Right ventricle myocardium inferior (tissue), 1 donor: ENCODE results near the gene SVIL. TPM values are rescaled to one million over a fixed set of nuclear protein-coding genes. Genes with fewer than 3 reads are reported as not detected.
A peak's percentile ranks its signal among the peaks of the same experiment; 100 is the strongest.

Experiments used
- ATAC-seq: fragments of 200-7000 bp; cut with Tn5 transposase; one replicate; pipeline ENCODE4 v1.9.1; 2020; ENCODE audit warnings: mild to moderate bottlenecking, moderate library complexity
- DNase-seq: peaks from one replicate; pipeline ENCODE4 v3.0.0; 2021; ENCODE audit errors: missing footprints
- intact Hi-C: fragments of 100-400 bp; cut with DNase I; formaldehyde crosslinking; loops from one replicate; pipeline ENCODE4 v1.11.0; 2022
- total RNA-seq: library from RNA; stranded (reverse); fragmentation: NEBNext Ultra II Directional; extraction: Animal tissue kit (Norgen Biotek cat#: 25700); gene quantifications from one replicate; pipeline ENCODE4 v1.2.1, GENCODE V29; 2021
- donor health status: DM: no; HTN: yes; CAD: no; lungs with severe emphysema.

Gene SVIL
- total RNA-seq, 1 donor from 2014 or later, result 327 TPM

DNA sequence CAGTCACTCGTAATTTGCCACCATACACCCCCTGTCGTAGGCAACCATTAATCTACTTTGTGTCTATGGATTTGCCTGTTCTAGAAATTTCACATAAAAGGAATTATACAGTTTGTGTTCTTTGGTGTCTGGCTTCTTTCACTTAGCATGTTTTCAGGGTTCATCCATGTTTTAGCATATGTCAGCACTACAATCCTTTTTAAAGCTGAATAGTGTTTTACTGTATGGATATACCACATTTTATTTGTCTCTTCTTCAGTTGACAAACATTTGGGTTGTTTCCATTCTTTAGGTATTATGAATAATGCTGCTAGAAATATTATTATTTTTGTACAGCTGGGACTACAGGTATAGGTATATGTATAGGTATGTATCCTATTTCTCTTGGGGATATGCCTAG is 17.4 kb upstream of the SVIL start:
- ATAC-seq, result no peak
- intact Hi-C loops, result no loop called here
- no peak for DNase-seq

DNA sequence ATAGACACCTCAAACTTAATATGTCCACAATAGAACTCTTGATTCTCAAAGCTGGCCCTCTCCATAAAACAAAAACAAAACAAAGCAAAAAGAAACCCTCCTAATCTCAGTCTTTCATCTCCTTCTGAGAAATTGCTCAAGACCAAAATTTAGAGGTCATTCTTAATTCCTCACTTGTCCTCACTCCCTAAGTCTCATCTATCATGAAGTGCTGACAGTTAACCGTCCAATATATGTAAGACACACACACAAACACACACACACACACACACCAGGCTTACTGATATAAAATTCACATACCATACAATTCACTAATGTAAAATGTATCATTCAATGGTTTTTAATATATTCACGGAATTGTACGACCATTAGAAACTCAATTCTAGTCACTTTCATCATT is 17.0 kb upstream of the SVIL start:
- intact Hi-C loops, result no loop called here
- ATAC-seq (no peak), DNase-seq (no peak)

DNA sequence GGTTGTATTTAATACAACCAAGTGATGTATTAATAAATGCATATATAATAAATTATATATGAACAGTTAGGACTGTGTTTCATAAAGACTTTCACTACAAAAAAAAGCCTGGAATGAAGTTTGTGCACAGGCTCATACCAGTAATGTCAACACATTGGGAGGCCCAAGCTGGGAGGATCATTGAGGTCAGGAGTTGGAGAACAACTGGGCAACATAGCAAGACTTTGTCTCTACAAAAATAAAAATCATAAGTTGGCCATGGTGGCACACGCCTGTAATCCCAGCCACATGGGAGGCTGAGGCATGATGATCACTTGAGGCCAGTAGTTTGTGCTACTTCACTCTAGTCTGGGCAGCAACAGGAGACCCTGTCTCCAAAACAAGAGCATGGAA is 15.8 kb upstream of the SVIL start:
- ATAC-seq (no peak), DNase-seq (no peak)
- intact Hi-C loops, result no loop called here

DNA sequence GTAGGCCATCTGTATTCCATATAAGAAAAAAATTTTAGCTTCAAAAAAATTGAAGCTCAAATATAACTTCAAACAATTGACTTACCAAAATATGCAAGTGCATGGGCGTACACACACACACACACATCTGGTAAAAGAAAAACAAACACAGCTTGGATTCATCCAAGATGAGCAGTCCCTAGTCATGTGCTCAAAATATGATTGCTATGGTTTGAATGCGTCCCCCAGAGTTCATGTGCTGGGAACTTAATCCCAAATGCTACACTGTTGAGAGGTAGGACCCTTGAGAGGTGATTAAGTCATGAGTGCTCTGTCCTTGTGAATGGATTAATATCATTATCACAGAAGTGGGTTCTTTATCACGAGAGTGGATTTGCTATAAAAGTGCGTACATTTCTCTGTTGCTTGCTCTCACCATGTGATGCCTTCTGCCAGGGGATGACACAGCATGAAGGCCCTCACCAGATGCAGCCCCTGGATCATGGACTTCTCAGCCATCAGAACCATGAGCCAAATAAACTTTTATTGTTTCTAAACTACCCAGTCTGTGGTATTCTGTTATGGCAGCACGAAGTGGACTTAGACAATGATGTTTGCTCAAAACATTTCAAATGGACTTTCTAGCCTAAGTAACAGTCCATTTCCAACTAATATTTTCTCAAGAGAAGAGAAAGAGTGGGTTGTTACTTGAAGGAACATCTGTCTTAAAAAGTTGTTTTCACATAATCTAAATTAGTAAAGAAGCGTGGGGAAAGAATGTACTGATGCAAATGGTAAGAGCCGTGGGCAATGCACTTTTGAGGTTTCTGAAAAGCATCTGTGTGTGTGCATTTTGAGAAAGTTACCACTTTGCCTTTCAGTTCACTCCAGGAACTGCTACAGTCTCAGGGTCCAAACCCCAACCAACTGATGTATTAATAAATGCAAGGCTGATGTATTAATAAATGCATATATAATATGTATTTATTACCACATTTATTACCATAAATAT is 15.1 kb upstream of the SVIL start:
- no peak for DNase-seq
- intact Hi-C loops, result no loop called here
- no peak for ATAC-seq

DNA sequence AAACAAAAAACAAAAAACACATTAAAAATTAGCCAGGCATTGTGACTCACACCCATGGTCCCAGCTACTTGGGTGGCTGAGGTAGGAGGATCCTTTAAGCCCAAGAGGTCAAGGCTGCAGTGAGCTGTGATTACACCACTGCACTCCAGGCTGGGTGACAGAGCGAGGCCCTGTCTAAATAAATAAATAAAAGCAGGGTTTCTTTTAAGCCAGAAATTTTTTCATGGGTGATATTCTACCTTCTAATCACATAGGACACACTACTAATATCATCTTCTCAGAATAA is 14.2 kb upstream of the SVIL start:
- DNase-seq (no peak), ATAC-seq (no peak)
- intact Hi-C loops, result no loop called here

DNA sequence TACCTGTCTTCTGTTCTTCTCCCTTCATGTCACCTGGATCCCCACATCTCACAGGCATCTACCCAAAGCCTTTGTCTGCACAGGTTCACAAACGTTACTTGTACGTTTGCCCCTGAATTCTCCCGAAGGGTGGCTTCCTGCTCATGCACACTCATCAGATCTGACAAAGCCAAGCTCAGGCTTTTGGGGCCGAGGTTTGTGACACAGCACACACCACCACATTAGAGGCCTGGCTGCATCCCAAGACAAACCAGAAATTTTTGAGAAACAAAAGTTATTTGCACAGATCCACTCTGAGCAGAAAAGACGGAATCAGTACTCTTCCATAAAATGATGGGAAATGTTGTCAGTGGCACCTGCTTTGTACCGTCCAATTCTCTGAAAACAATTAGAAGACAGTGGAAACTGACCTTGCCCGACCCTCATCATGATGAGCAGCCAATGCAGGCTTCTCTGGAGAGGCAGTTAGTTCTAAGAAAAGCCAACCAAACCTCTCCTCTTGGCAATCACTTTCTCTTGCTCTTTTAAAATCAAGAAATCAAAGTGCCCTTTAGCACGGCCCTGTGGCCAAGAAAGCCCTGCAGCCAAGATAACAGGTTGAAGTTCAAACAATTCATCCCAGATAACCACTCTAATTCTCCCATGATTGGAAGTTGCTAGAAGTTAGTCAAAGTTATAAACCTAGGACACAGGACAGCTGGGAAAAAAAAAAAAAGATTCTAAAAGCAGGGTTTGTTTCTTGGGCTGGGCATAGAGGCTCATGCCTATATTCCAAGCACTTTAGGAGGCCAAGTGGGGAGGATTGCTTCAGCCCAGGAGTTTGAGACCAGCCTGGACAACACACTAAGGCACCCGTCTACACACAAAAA is 13.6 kb upstream of the SVIL start:
- intact Hi-C loops, result no loop called here
- ATAC-seq, result no peak

DNA sequence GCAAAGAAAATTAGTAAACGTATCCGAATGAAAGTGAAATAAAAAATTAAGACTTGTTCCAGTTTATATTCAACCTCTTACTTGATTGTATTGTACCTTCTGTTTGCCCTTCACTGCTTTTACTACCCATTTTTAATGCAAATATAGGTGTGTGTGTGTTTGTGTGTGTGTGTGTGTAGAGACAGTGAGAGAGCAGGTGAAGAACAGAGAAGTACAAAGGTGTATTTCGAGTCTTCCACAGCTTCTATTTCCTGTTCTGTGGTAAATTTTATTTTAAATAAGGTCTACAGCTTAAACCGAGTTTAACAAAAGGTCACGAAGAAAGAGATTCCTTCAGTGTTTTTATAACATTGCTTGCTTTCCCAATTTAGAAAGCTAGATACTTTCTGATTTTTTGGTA is 12.7 kb upstream of the SVIL start:
- DNase-seq (no peak), ATAC-seq (no peak)
- intact Hi-C loops, result no loop called here

More for the DNA sequence above, 13.6 kb upstream of the SVIL start:
- DNase-seq, result no peak

DNA sequence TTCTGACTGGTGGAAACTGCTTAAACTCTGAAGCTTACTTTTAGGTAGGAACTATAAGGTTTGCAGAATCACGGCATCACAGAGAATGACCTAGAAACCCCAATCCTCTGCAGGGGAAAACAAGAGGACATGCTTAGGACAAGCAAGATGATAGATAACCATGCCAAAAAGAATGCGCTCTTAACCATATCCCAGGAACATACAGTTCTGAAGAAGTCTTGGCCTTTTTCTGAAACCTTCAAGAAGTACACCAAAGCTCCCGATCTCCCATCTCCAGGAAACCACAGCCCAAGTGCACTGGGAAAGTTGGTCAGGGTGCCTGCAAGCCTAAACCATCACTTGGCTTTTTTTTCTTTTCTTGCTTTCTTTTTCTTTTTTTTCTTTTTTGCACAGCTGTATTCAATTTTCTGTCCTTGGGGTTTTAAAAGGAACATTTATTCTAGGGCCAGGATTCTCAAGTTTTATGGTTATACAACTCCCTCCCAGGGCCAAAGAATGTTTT is 12.2 kb upstream of the SVIL start:
- intact Hi-C loops, result no loop called here
- peak; percentile 35 for ATAC-seq
- no peak for DNase-seq

DNA sequence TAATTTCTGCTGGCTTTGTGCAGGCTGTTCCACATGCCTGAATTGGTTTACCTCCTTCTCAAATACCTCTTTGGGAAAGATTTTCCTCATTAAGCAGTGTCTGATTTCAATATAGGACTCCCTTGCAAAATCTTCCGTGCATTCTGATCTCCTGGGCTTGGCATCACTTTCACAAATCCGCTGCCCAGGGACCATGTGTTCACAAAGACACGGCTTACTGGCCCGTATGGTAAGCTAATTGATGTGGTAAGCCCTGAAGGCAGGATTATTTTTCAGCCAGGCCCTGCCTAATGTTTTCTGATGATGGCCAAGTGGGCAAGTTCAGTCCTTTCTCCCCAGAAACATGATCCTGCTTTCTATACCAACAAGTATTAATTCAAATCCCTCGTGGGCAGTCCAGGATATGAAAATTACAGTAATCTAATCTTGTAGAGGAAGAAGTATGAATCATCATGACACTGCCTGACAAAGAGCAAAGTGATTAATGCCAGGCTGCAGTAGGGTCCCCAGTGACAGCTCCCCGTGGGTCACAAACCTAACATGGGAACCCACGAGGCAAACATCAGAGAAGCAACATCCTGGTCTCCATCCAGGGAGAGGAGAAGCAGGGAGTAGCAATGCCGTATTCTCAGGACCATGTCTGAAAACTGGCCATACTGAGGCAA is 11.6 kb upstream of the SVIL start:
- peak; percentile 45 for ATAC-seq
- intact Hi-C loops, result no loop called here
- no peak for DNase-seq

DNA sequence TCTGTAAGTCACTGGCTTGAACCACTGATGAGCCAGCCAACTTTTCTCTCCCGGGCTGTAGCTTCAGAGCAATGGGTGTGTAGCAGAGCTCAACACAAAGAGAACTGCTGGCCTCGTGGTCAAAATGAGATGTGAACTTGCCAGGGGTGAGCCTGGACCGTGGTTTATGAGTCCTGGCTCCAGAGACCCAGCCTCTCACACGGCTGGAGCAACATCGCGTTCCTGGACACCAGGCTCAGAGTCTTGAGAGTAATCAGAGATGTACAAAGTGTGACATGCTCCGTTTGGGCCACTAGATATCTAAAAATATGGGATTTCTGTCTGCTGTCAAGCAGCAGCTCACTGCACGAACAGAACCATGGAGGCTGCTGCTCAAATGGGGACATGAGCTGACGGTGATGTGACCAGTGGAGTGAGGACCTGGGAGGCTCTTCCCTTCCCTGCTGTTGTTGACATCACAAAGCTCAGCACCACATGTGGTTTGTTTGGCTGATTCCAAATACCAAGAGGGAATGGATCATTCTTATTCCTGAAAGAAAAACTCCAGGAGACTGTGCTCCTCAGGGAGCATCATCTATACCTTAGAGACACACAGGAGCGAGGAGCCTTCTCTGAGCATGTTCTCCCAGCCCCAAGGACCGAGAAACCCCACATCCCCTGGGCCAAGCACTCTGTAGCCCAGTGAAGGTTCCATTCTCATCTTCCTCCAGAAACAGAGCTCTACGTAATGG is 9.2 kb upstream of the SVIL start:
- ATAC-seq (peak; percentile 67), DNase-seq (no peak)
- intact Hi-C loops, result no loop called here

DNA sequence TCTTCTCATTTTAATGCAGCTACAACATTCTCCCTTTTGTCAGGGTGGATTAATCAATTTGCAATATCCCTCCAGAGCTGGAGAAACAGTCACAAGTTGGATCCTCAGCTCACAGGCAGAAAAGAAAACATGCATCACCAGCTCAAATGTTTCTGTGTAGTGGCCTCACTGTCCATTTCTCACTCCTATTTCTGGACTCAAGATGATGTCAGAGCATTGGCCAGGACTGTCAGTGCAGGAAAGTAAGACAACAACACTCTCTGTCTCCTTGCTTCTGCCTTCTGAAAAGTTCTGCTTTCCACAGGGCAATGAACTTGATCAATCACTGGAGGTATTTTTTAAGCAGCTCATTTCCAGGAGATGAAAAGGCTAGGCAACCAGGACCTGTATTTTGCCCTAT is 8.2 kb upstream of the SVIL start:
- ATAC-seq (peak; percentile 80), DNase-seq (no peak)
- intact Hi-C loops, result no loop called here

DNA sequence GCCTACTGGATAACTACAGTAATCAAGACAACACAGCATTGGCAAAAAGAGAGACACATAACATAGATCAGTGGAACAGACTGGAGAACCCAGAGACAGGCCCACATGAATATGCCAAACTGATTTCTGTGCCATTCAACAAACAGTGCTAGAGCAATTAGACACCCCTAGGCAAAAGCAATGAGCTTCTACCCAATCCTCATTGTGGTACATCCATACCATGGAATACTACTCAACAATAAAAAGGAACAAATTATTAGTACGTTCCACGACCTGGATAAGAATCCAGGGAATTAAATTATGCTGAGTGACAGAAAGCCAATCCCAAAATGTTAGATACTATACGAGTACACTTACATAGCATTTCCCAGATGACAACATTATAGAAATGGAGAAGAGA is 2.8 kb upstream of the SVIL start:
- intact Hi-C loops, result no loop called here
- ATAC-seq, result no peak
- no peak for DNase-seq

DNA sequence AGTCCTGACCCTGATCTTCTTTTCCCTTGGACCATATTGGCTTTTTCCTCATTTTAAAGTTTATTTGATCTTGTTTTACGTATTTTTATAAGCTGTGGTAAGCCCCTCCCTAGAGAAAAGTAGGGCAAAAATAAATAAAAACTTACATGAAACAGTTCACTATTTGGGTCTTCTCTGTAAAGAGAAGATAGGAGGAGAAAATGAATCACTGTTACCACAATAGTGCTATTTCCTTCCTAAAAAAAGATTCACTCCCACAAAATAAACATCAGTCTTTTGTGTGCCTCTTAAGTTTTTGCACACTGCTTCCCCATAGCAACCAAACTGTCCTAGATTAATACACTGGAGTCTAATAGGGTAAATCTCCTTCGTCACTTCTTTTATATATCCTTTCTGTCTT is 1.4 kb upstream of the SVIL start:
- ATAC-seq, result no peak
- intact Hi-C loops, result no loop called here
- DNase-seq, result no peak

DNA sequence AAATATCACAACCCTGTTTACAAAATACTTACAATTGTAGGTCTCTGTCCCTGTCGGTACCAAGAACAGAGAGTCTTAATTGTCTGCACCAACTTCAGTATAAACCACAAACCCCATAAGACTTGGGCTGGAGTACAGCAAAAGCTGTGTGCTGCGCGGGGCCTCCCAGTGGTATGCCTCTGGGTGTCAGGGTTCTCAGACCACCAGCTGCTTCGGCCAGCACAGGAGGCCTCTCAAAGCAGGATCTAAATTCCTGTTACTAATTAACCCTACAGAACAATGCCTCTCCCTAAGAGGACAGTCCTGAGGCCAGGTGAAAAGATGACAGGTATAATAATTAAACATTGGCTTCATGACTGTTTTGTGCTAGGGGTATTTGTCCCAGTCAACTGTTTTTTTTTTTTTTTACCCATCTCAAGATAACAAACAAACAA is 957 bp upstream of the SVIL start:
- ATAC-seq, result peak; percentile 20
- no peak for DNase-seq
- intact Hi-C loops, result no loop called here

DNA sequence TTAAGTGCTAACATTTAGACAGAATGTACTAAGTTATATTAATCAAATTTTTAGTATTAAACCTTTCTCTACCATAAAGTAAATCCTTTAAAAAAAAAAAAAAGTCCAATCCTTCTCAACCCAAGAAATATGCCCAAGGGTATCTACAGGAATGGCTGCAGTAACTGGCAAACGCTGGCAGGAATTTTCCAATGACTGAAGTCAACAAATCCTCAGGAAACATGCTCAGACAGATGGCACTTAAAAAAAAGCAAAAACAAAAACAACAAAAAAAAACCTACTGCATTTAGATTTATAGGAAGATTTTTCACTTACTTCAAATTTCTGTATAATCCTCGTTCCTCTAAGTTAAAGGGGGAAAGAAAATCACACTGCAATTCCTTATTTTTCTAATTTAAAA is 666 bp downstream of the SVIL start:
- no peak for ATAC-seq
- intact Hi-C loops, result loop anchor here (5.0 kb wide), 4 partner anchors 37 to 208 kb away; no protein-coding TSS in a partner anchor
- no peak for DNase-seq

DNA sequence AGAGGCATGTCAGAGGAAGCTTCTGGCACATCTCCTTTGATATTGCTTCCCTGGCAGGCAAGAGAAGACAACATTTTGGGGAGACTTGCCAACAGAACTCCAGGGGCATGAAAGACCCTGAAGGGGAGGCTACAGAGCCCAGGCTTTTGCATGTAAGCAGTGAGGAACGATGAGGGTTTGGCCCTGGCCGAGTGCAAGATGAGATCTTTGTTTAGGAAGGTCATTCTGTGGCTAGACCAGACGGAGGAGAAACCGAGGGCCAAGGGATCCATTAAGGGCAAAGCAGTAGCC is 3.8 kb downstream of the SVIL start:
- ATAC-seq (no peak), DNase-seq (no peak)
- intact Hi-C loops, result loop anchor here (5.0 kb wide), 4 partner anchors 34 to 211 kb away; no protein-coding TSS in a partner anchor

DNA sequence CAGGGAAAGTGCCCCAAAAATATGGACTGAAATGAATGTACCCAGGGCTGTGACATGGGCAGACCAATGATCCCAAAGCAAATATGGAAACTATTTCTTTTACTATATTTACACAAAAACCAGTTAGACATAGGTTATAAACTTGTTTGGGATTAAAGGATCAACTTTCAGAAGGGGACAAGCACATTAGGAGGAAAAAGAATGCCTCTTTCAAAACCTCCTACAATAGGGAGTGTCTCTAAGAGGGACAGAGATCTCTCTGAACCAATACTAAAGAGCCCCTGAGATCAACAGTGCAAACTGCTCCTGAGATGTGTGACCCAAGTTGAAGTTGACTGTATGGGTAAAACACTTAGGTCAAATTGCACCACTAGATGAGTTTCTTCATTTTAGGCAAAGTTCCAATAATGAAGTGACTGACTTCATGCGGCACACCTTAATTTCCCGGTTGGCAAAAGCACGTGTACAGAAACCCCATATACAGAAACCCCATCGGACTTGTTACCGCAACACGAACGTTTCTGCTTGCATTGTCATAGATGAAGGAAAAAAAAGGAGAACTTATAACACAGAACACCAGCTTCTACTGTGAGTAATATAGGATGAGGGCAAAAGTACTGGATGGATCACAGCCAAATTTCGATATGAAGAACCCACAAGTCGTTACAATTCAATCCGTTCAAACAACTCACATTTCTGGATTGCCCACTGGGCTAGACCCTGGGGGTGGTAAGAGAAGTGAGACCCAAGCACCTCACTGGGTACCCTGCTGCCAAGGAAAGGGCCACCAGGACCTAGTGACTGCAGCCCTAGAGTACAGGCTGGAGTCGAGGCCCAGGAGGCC is 4.3 kb downstream of the SVIL start:
- ATAC-seq (no peak), DNase-seq (no peak)
- intact Hi-C loops, result loop anchor here (5.0 kb wide), 4 partner anchors 33 to 212 kb away; no protein-coding TSS in a partner anchor
